ENCODE data around the gene APOE. TPM values are rescaled to one million over a fixed set of nuclear protein-coding genes. Genes with fewer than 3 reads are reported as not detected.

Gene APOE
- total and polyA plus RNA-seq, 2 of the 13 experiments (the other 11 are each of a cell fraction or from before 2014, with no cell fraction given): 1,328 to 1,470 TPM

- BruUV-seq (replicated peaks): no TSS peak
- DNase-seq (ENCODE audit: low spot score) (no peak), ATAC-seq (no peak), FAIRE-seq (no peak)
- 85% methylated on average over 13 of the region's 22 CpGs for WGBS (ENCODE audit: low lambda C conversion rate)
- Histone ChIP-seq H3K36me3 (replicated peaks in 1 of 2; ENCODE audit: control insufficient read depth in 1 of 2, insufficient read depth in 2 of 2, low read length in 2 of 2) (peaks cover 43 to 76% of the 10 kb centered on the region in 2 experiments), H3K27ac (ENCODE audit: extremely low read length, insufficient read depth, low read length) (no peak overlapping the region), H3K9ac (ENCODE audit: insufficient read depth, low read depth, low read length) (no peak overlapping the region), H3K27me3 (ENCODE audit: control insufficient read depth in 1 of 2, insufficient read depth in 2 of 2, low read length in 2 of 2) (no peaks in the 10 kb centered on the region), H4K20me1 (ENCODE audit: insufficient read depth, low read length) (no peaks in the 10 kb centered on the region), H3K79me2 (ENCODE audit: insufficient read depth, low read length) (no peaks in the 10 kb centered on the region), H2AFZ (ENCODE audit: low read length) (no peak overlapping the region), H3K4me3 (replicated peaks in 1 of 3; ENCODE audit: insufficient read depth in 1 of 3, low read depth in 2 of 3, low read length in 3 of 3) (no peak overlapping the region), H3K9me3 (ENCODE audit: low read length) (no peaks in the 10 kb centered on the region), H3K4me2 (ENCODE audit: low read depth, low read length) (no peak overlapping the region), H3K4me1 (ENCODE audit: insufficient read depth, low read length) (peaks cover 20% of the 10 kb centered on the region)
- POLR2A ChIA-PET: no interaction called here
- intact Hi-C loops (cut with micrococcal nuclease; ENCODE audit: unreplicated experiment) (no loop called here), in situ Hi-C loops (cut with HindIII; ENCODE audit: extremely low pct_ligation_motif_present, low pct_unique_long_range_greater_than_20kb) (no loop called here)
- CTCF ChIA-PET (ENCODE audit: low intra/inter-chr PET ratio, low total read pairs): no interaction called here
- no peak for TF ChIP-seq ZNF800 (CRISPR knock-in tag; IDR thresholded peaks at IDR 0.05)
- TF ChIP-seq CBX1 (IDR thresholded peaks at IDR 0.05; ENCODE audit: low read depth): no peak
- TF ChIP-seq ZNF446 (CRISPR knock-in tag; IDR thresholded peaks at IDR 0.05): no peak
- no peak for TF ChIP-seq ZNF24 (IDR thresholded peaks at IDR 0.05)
- TF ChIP-seq TEF (CRISPR knock-in tag; IDR thresholded peaks at IDR 0.05): no peak
- no peak for TF ChIP-seq ZNF337 (CRISPR knock-in tag; IDR thresholded peaks at IDR 0.05; ENCODE audit: borderline replicate concordance, low read depth)
- no peak for TF ChIP-seq ZSCAN9 (CRISPR knock-in tag; IDR thresholded peaks at IDR 0.05; ENCODE audit: borderline replicate concordance)
- TF ChIP-seq JUNB (CRISPR knock-in tag; IDR thresholded peaks at IDR 0.05; ENCODE audit: borderline replicate concordance): no peak
- TF ChIP-seq DPF2 (CRISPR knock-in tag; IDR thresholded peaks at IDR 0.05; ENCODE audit: borderline replicate concordance, low read depth): no peak
- no peak for TF ChIP-seq HNF1A (IDR thresholded peaks at IDR 0.05; ENCODE audit: low read depth)
- no peak for TF ChIP-seq HNF1A (CRISPR knock-in tag; IDR thresholded peaks at IDR 0.05; ENCODE audit: borderline replicate concordance)
- TF ChIP-seq CSRNP2 (CRISPR knock-in tag; conservative IDR thresholded peaks at IDR 0.05; ENCODE audit: low read depth): no peak
- TF ChIP-seq MXD3 (CRISPR knock-in tag; IDR thresholded peaks at IDR 0.05): no peak
- no peak for TF ChIP-seq ZNF784 (CRISPR knock-in tag; IDR thresholded peaks at IDR 0.05; ENCODE audit: borderline replicate concordance)
Observed at GRCh38 chr19:44875666-44876451, 29.7 kb upstream of the APOE start.

Measured in HepG2 (cell line).